ENCODE data around the gene AEBP2. TPM values are rescaled to one million over a fixed set of nuclear protein-coding genes. Genes with fewer than 3 reads are reported as not detected.
A peak's percentile ranks its signal among the peaks of the same experiment; 100 is the strongest.

The AEBP2 gene
- total and polyA plus RNA-seq, 2 of the 8 experiments (the other 6 are each of a cell fraction or from before 2014, with no cell fraction given) = 13.6 to 61.4 TPM

DNA sequence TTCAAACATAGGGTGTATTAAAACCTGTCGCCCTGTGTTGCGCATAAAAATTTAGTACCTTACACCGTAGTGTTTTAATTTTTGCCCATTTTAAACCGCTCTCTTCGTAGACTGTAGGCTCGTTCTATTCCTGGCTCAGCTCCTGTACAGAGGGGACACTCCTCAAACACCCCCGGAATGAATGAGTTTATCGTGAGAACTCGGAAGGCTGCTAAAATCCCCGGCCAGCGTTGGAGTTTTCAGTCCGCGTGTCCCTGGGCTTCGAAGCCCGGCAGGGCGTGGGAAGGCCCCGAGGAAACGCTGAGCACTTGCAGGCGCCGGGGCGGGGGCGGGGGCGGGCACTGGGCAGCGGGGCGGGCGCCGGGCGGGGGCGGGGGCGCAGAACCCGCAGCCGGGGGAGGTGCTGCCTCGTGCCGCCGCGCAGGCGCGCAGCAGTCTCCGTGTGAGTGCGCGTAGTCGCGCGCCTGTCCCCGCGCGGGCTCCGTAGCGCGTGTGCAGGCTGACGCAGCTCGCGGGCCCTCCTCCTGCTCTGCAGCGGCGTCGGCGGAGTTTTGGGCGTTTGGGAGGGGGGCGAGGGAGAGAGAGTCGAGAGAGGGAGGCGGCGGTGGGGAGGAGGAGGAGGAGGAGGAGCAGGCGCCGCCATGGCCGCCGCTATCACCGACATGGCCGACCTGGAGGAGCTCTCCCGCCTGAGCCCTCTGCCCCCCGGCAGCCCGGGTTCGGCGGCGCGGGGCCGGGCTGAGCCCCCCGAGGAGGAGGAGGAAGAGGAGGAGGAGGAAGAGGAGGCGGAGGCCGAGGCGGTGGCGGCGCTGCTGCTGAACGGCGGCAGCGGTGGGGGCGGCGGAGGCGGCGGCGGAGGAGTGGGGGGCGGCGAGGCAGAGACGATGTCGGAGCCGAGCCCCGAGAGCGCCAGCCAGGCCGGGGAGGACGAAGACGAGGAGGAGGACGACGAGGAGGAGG, at the start of gene AEBP2 (continued):
- TF ChIP-seq CHD7 (IDR thresholded peaks at IDR 0.05; ENCODE audit: insufficient replicate concordance, low read length) (no peak), GTF2F1 (IDR thresholded peaks at IDR 0.05; ENCODE audit: borderline replicate concordance, low read depth, low read length) (no peak), SAP30 (IDR thresholded peaks at IDR 0.05; ENCODE audit: insufficient read depth, insufficient replicate concordance, low read length) (no peak), EZH2 (IDR thresholded peaks at IDR 0.05; ENCODE audit: low read depth, low read length, severe bottlenecking) (no peak), EP300 (IDR thresholded peaks at IDR 0.05; ENCODE audit: borderline replicate concordance in 1 of 2, low read depth in 2 of 2, low read length in 2 of 2) (no peak), CHD1 (IDR thresholded peaks at IDR 0.05; ENCODE audit: low read depth, low read length) (no peak), TBP (IDR thresholded peaks at IDR 0.05; ENCODE audit: low read depth, low read length) (peak; percentile 61; the same call in 1 of the 2 replicates)
- TF ChIP-seq, protein P1, sequence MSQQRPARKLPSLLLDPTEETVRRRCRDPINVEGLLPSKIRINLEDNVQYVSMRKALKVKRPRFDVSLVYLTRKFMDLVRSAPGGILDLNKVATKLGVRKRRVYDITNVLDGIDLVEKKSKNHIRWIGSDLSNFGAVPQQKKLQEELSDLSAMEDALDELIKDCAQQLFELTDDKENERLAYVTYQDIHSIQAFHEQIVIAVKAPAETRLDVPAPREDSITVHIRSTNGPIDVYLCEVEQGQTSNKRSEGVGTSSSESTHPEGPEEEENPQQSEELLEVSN (IDR thresholded peaks at IDR 0.05) = peak; percentile 98

Data from H1 (cell line).